HG02623 (cell line): Measurements from ENCODE around the gene ELOVL5.
"Not testable (repeated sequence)": the region's sequence is repeated elsewhere in the genome, so short reads cannot be mapped to it uniquely, and the experiment has no call there.

ENCODE experiments used
- ATAC-seq: cut with Tn5 transposase; IDR thresholded peaks from one replicate; pipeline ENCODE4 v1.9.1; 2021; ENCODE audit warnings: moderate library complexity; ENCODE audit not compliant: unreplicated experiment

ELOVL5 gene, protein sequence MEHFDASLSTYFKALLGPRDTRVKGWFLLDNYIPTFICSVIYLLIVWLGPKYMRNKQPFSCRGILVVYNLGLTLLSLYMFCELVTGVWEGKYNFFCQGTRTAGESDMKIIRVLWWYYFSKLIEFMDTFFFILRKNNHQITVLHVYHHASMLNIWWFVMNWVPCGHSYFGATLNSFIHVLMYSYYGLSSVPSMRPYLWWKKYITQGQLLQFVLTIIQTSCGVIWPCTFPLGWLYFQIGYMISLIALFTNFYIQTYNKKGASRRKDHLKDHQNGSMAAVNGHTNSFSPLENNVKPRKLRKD

DNA sequence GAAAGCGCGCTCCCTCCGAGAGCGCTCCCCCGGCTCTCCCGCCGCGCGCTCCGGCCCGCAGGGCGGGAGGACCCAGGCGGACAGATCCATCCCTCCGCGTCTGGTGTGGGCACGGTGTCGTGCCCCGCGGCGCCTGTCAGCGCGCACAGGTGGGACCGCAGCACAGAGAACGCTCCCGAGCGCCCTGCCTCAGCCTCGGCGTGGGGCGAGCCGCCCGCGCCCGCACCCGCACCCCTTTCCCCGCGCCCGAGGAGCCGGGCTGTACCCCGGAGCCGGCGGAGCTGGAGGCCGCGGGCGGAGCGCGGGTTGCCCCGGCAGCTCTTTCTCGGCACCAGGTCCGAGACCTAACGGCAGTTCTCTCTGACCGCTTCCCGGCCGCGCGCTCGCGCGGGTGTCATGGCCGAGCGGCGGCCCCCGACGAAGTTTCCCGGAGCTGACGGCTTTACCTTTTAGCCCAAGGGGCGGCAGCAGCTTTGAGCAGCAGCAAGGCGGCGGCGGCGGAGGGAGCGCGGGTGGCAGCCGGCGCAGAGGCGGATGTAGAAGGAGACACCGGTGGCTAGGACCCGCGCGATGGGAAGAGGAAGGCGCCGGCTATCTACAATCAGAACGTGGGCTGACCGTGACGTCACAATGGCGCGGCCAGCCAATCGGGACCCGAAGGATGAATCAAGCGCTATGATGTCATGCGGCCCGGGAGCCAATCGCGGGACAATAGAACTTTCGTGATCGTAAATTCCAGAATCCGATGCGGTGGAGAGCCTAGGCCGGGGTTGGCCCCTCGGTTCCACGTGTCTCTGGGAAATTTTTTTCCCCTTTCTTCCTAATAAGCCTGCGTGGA is at the start of gene ELOVL5:
TSS of gene ELOVL5 (minus strand) at position 580 of the 838 bp plus-strand sequence. CDS start 53,251 bp downstream, outside the sequence.
- ATAC-seq = peak; percentile 72

DNA sequence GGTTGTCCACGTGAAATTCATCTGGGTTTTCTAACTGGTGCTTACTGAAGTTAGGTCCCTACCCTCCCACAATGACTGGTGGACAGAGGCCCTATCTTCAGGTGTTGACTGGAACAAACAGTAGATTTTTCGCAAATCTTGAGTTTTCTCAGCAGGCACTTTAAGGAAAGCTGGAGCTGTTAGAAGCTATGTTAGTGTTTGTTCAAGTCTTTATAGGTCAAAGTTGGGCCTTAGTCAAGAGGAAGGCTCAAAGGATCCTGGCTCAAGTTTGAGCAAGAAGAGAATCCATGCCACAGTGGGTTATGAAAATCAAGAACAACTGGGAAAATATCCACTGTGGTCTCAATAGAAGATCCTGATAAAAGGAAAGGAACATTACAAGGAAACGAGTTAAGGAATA is 48.5 kb upstream of the ELOVL5 start:
- no peak for ATAC-seq

DNA sequence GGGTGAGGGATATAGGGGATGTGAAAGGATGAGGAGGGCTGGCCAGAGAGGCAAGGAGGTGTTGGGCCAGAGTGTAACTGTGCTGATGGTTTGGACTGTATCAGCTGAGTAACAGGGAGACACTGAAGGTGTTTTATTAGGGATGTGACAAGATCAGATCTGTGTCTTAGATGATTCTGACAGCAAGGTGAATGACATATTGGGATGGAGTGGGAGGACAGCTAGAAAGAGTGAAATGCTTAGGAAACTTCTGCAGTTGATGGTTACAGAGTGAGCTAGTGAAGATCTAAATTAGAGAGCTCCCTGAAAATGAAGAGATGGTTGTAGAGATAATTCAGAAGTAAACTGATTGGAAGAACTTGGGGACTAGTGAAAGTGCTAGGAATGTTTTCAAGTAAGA is 47.2 kb upstream of the ELOVL5 start:
- no peak for ATAC-seq

DNA sequence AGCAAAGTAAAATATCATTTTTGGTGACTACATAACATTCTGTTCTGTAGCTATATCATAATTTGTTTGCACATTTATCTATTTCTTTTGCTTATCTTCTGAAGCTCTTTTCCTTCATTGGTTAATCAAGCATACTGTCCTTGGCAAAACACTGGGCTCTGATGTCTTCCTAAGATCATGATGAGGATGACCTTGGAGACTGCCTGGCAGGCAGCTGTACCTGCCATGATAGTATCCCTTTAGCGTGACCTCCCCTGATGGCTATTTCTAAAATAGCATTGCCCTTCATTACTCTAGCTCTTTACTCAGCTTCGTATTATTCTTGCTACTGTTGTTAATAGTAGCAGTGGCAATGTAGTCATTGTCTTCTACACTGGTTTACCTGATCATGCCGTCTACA is 46.0 kb upstream of the ELOVL5 start:
- ATAC-seq = no peak

DNA sequence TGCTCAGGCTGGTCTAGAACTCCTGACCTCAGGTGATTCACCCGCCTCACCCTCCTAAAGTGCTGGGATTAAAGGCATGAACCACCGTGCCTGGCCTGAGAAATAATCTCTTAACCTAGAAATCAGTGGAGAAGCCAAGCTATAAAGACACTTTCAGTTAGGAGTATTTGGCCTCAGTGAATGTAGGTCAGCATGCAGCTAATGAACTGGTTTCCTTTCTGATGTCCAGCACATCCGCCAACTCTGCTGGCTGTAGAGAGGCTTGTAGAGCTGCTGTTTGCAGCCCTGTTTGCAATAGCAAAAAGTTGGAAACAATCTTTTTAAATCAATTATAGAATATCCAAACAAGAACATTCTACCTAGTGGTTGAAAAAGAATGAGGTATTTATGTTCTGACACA is 42.4 kb upstream of the ELOVL5 start:
- no peak for ATAC-seq

DNA sequence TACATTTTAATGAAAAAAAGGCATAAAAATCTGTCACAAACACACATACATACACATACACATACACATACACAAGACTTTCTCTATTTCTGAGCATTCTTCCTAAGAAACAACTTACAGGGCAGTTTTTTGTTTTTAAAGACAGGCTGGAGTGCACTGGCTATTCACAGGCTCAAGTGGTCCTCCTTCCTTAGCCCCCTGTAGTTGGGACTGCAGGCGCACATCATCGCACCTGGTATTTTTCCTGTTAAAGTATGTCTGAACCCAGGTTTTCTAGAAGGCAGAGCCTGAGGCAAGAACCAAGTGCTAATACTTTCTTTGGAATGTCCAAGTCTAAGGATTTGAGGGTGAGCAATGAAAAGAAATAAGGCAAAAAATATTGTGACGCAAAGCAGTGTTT is 41.3 kb upstream of the ELOVL5 start:
- ATAC-seq = no peak

DNA sequence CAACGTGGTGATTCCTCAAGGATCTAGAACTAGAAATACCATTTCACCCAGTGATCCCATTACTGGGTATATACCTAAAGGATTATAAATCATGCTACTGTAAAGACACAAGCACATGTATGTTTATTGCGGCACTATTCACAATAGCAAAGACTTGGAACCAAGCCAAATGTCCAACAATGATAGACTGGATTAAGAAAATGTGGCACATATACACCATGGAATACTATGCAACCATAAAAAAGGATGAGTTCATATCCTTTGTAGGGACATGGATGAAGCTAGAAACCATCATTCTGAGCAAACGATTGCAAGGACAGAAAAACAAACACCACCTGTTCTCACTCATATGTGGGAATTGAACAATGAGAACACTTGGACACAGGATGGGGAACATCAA is 39.9 kb upstream of the ELOVL5 start:
- ATAC-seq = not testable (repeated sequence)

DNA sequence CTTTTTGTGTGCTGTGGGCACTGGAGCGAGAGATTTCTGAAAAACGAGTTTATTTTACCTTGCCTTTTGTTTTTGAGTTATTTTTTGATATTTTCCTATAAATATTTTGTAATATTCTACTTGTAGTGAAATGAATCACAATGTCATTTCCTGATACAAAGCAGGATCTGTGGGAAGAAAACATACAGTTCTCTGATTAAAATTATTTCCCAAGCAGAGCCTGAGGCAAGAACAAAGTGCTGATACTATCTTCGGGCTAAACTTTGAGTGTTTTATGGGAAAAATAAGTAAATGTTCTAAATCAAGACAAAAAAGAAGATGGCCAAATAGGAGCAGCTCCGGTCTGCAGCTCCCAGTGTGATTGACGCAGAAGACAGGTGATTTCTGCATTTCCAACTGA is 33.7 kb upstream of the ELOVL5 start:
- no peak for ATAC-seq

DNA sequence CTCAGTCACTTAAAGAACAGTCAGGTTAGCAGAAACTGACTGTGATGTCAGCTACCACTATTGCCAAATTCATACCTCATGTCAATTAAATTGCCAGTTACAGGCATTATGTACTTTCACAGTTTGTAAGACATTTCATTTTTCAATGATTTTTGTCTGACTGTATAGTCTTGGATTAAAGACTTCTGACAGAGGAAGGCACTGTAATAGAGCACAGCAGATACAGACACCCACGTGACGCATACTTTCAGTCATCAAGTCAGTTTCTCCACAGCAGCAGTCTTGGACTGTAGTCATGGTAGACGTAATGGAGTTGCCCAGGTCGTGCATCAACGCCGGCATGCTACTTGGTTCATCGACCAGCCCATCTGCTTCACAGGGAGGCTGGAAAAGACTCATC is 29.5 kb upstream of the ELOVL5 start:
- no peak for ATAC-seq

DNA sequence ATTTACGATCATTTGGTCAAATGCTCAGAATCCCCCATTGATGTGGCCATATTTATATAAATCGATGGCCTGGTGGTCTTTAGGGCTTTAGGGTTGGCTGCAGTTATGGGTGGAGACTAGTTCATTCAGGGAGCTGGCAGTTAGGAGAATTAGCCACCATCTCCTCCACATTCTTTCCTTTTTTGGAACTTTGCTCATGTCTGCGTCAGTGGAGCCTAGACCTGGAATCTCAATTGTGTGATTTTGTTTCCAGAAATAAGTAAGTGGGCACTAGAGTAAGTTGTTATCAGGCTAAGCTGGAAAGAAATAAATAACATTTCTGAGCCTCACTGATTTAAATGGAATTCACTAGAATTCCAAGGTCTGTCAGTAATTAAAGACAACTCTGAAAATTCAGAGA is 29.0 kb upstream of the ELOVL5 start:
- ATAC-seq = no peak

DNA sequence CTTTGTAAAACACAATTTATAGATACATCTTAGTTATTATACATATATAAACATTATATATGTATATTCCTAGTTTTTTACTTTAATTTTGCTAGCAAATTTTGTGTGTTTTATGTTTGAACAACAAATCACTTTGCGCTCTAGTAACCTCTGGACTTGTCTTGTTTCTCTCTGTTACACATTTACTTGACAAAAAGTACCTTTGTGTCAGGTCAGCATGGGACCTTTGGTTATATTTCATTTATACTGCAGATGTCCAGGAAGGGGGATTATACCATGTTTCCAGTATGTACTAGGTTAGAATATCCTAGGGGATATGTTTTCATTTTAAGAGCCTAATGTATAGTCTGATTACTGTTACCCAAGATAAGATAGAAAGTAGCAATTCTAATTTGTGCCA is 28.5 kb upstream of the ELOVL5 start:
- ATAC-seq = no peak

DNA sequence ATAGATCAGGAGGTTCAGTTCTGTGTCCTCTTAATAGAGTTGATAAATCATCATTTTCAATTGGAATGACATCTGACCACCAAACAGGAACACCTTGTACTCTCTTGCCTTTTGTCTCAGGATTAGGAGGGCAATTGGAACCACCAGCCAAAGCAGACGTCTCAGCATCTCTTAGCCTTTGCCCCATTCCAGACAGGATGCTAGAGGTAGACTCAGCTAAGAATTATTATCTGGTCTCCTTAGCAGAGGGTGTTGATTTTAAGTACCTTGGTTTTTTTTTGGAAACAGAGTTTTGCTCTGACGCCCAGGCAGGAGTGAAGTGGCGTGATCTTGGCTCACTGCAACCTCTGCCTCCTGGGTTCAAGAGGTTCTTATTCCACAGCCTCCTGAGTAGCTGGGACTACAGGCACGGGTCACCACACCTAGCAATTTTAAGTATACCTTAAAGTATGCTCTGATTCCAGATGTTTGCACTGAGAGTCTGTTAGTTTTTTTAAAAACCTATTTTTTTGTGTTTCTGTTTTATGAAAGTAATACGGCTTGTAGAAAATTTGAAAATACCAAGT is 28.0 kb upstream of the ELOVL5 start:
- ATAC-seq = no peak

DNA sequence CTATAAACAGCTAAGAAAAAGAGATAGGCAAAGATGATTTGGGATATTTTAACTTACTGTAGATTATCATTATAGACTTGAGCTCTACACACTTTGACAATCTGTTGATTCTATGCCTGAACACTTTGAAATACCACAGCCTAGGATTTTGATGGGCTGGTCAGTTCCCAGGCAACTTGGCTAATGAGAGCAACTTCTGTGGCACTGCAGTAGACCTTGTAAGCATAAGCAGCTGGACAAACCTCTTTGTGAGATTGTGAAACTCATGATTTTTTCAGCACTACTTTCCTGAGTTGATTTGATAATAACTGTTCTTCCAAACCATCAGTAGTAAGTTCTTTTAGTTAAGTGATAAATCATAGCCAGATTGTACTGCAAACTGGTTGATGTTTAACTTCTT is 27.1 kb upstream of the ELOVL5 start:
- ATAC-seq = no peak

DNA sequence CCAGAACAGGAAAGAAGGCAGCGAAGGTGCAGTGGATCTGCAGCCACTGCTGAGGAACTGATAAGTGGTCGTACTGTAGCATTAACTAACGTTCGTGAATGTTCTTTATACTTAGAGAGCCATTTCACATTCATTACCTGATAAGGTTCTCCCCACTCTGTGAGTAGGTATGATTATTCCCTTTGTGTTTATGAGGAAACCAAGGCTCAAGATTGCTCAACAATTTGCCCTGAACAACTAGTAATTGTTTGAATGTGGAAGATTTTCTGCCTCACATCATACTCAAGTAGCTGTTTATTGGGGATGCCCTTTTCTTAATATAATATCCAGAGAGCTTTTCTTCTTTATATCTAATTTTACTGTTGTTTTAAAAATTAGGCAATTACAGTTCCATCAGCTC is 24.9 kb upstream of the ELOVL5 start:
- ATAC-seq = no peak

DNA sequence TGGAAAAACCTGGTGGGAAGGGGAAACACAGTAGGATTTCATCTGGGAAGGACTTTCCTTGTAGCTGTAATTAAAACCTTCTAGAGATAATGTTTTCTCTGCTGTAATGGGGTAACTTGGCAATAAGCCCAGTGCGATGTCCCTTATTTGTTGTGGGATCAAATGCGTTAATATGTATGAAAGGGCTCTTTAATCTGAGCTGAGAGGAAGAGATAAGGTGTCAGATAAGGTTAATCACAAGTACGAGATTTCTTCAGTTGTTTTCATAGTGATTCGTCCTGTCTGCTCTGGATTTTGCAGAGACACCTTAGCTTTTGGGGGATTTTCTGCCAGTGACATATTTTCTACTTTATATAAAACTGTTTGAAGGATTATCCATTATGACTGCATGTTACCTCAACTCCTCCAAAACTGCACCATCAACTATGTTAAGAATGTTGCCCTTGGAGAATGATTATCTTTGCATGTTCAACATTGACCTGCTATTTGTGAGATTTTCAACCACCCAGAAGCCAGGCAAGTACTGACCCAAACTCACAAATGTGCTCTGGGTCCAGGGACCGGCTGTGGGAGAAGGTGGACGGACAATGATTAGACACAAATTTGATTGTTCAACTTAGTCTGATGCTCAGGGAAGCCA is 21.2 kb upstream of the ELOVL5 start:
- no peak for ATAC-seq

DNA sequence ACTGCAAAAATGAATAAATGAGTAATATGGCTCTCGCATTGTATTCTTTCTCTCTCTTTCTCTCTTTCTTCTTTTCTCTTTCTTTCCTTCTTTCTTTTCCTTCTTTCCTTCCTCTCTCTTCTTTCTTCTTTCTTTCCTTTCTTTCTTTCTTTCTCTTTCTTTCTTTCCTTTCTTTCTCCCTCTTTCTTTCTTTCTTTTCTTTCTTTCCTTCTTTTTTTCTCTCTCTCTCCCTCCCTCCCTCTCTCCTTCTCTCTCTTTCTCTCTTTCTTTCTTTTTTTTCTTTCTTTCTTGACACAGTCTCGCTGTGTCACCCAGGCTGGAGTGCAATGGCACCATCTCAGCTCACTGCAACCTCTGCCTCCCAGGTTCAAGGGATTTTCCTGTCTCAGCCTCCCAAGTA is 20.3 kb upstream of the ELOVL5 start:
- ATAC-seq = no peak

DNA sequence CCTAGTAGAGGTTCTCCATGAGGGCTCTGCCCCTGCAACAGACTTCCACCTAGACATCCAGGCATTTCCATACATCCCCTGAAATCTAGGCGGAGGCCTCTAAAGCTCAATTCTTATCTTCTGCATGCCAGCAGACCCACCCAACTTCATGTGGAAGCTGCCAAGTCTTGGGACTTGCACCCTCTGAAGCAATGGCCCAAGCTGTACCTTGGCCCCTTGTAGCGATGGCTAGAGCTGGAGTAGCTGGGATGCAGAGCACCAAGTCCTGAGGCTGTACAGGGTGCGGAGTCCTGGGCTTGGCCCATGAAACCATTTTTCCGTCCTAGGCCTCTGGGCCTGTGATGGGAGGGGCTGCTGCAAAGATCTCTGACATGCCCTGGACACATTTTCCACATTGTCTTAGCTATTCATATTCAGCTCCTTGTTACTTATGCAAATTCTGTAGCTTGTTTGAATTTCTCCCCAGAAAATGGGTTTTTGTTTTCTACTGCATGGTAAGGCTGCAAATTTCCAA is 17.4 kb upstream of the ELOVL5 start:
- ATAC-seq = no peak

DNA sequence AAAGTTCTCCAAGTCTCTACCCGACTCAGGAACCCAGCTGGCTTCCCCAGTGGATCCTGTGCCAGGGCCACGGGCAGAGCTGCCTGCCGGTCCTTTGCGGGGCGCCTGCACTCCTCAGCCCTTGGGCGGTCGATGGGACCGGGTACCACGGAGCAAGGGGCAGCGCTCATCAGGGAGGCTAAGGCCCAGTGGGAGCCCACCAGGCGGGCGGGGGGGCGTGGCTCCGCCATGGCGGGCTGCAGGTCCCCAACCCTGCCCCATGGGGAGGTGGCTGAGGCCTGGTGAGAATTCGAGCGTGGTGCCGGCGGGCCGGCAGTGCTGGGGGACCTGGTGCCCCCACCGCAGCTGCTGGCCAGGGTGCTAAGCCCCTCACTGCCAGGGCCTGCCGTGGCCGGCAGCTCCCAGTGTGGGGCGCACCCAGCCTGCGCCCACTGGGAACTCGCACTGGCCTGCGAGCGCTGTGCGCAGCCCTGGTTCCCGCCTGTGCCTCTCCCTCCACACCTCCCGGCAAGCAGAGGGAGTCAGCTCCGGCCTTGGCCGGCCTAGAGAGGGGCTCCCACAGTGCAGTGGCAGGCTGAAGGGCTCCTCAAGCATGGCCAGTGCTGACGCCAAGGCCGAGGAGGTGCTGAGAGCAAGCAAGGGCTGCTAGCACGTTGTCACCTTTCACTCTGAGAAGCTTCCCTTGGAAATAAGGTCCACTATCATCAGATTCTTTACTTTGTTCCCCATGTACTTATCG is 14.8 kb upstream of the ELOVL5 start:
- no peak for ATAC-seq

DNA sequence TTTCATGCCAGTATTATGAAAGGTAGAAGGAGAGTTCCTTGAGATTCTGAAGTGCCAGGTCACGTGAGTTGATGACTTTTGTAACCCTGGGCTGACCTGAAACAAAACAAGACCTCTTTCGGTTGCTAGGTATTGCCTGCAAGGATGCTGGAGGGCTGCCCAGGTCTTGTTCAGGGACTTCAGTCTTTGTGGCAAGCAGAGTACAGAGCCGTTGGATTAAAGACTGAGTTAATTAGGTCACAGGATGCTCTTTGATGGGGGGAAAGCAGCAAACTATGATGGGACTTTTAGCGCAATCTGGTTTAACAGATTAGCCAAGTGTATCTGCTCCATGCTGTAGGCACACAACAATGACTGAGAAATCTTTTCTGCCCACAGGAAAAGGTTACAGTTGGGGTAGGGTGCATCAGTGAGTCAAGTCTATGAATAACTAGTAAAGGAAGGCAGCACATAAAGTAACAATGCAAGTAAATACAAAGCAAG is 12.8 kb upstream of the ELOVL5 start:
- ATAC-seq = no peak

DNA sequence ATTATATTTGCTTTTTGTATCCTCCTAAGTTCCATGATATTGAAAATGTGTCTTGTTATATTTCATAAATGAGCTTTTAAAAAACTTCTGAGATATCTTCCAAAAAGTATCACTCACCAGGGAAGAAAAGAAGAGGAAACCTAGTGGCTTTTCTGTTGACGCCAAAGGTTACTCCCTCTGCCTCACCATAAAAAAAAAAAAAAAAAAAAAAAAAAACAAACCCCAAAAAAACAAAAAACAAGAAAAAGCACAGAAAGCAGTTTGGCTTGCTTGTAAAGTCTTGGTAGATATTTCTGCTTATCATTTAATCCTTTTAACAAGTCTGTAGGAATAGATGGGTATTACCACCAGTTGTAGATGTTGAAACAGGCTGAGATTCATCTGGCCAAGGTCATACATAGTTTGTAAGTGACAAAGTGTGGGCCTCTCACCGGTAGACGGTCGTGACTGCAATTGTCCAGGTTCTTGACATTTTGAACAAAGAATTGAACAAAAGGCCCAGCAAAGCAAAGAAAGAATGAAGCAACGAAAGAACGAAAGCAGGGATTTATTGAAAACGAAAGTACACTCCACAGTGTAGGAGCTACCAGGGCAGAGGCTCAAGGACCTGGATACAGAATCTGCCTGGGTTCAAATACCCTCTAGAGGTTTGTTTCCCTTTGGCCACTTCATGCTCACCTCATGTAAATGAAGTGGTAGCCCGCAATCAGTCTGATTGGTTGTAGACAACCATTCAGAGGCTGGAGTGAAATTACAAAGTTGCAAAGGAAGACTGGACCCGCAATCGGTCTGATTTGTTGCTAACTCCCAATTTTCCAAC is 11.6 kb upstream of the ELOVL5 start:
- ATAC-seq = no peak
